Pancreas (tissue), 10 donors: ENCODE results near the gene ROR1. TPM values are rescaled to one million over a fixed set of nuclear protein-coding genes. Genes with fewer than 3 reads are reported as not detected.
"Not testable (repeated sequence)": the region's sequence is repeated elsewhere in the genome, so short reads cannot be mapped to it uniquely, and the experiment has no call there.

Experiments used
- ATAC-seq, 4 donors: fragments of 200-7000 bp; cut with Tn5 transposase; one replicate each; pipeline versions ENCODE4 v1.8.0 to v1.9.1; 2020; ENCODE audit warnings: mild to moderate bottlenecking in 4 of 4, moderate library complexity in 4 of 4
- DNase-seq, 6 donors: peaks; one replicate each; pipeline ENCODE4 v3.0.0-alpha.2; 2020
- FAIRE-seq: peaks from 2 replicates; lab custom pipeline; 2012; peaks lifted over from hg19 to GRCh38; lab: Jason Lieb, UNC
- H3K27ac ChIP-seq, 4 donors: fragments of 200-600 bp; sonication (generic); 1 replicate in 3 of 4; 2 replicates in 1 of 4; pipeline versions ENCODE4 v1.5.0 to v1.8.0; 2020
- H3K27me3 ChIP-seq, 4 donors: fragments of 200-600 bp; one replicate each; pipeline ENCODE4 v1.8.0; 2021
- H3K36me3 ChIP-seq, 3 donors: fragments of 200-600 bp; sonication (generic) in 1 of 3; one replicate each; pipeline versions ENCODE4 v1.5.0 to v1.8.0; 2020 to 2021
- H3K4me1 ChIP-seq, 3 donors: fragments of 200-600 bp; one replicate each; pipeline ENCODE4 v1.8.0; 2021
- H3K4me3 ChIP-seq, 4 donors: fragments of 200-600 bp; sonication (generic) in 2 of 4; one replicate each; pipeline versions ENCODE4 v1.5.0 to v1.8.0; 2020 to 2021
- H3K9me3 ChIP-seq, 4 donors: fragments of 200-600 bp; one replicate each; pipeline ENCODE4 v1.8.0; 2021
- WGBS, 2 donors: extraction: QIAGEN DNeasy Blood & Tissue Kit; methylation state at CpG; one replicate each; pipeline ENCODE4 v1.1.7; 2013; 5-methylcytosine and 5-hydroxymethylcytosine counted together
- intact Hi-C, 3 donors: fragments of 100-400 bp; cut with DNase I; formaldehyde crosslinking; loops; one replicate each; pipeline versions ENCODE4 v1.11.1 to v1.14.2; 2022
- polyA plus RNA-seq, 2 donors: library from polyadenylated mRNA; stranded (reverse); fragments of 200-250 nt; gene quantifications; one replicate each; pipeline ENCODE4 v1.2.3, GENCODE V29; 2013
- total RNA-seq, 6 donors: library from RNA; stranded (reverse); fragmentation: NEBNext Ultra II Directional in 4 of 6; extraction: Animal tissue kit (Norgen Biotek cat#: 25700) in 4 of 6; gene quantifications; one replicate each; pipeline versions ENCODE4 v1.2.1 to v1.2.4, GENCODE V29; 2021 to 2023
- TF ChIP-seq, protein P1 (sequence below), 4 donors: fragments of 200-600 bp; sonication (generic) in 3 of 4; IDR thresholded peaks; one replicate each; pipeline versions ENCODE4 v1.5.0 to v1.8.0; 2021; ENCODE audit warnings: antibody characterized with exemption in 4 of 4
- donor health status: healthy with polysubstance abuse.
- donor health status: DM: no; HTN: no; CAD: no; lungs with moderate emphysema.
- donor health status: DM: no; HTN: no; CAD: no.
- donor health status: control.
- donor health status: control.
- donor health status: Bipolar disorder and iron deficiency.
- donor health status: DM: yes; HTN: yes; CAD: no.
- donor health status: DM: no; HTN: no; CAD: no.
- donor health status: DM: no; HTN: no; CAD: no.
- donor health status: DM: yes; HTN: yes; CAD: no.

Gene ROR1
- total and polyA plus RNA-seq, 8 donors, result 1.3 to 18.5 (median 7.3) TPM

DNA sequence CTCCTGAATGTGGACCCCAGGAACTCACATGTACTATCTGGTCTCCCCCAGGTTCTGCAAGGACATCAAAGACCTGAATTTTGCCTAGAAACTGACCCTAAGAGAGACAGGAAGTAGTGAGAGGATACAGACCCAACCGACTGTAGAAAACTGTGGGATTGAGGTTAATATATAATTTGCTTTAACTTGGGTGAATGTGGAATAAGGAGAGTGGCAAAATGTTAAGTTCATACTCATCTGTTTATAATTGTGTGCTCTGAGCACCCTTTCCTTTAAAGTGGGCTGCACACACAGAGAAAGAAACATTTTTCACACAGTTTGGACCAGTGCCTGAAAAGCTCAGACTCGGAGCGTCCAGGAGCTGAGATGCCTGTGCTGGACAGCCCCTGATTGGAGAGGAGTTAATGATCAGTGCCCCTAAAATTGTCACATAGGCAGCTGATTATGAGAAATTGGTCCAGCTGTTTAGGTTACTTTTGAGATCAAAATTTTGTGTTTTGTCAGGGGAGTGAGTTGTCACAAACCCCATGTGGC is 37.2 kb downstream of the ROR1 start:
- Histone ChIP-seq H3K27ac (no peak overlapping the region), H3K27me3 (no peaks in the 10 kb centered on the region), H3K4me3 (no peak overlapping the region), H3K36me3 (no peaks in the 10 kb centered on the region), H3K9me3 (no peaks in the 10 kb centered on the region), H3K4me1 (peaks cover 11 to 17% (median 12%) of the 10 kb centered on the region in 3 donors)
- intact Hi-C loops, result no loop called here
- TF ChIP-seq, protein P1, sequence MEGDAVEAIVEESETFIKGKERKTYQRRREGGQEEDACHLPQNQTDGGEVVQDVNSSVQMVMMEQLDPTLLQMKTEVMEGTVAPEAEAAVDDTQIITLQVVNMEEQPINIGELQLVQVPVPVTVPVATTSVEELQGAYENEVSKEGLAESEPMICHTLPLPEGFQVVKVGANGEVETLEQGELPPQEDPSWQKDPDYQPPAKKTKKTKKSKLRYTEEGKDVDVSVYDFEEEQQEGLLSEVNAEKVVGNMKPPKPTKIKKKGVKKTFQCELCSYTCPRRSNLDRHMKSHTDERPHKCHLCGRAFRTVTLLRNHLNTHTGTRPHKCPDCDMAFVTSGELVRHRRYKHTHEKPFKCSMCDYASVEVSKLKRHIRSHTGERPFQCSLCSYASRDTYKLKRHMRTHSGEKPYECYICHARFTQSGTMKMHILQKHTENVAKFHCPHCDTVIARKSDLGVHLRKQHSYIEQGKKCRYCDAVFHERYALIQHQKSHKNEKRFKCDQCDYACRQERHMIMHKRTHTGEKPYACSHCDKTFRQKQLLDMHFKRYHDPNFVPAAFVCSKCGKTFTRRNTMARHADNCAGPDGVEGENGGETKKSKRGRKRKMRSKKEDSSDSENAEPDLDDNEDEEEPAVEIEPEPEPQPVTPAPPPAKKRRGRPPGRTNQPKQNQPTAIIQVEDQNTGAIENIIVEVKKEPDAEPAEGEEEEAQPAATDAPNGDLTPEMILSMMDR (IDR thresholded peaks at IDR 0.05), result no peak
- DNase-seq, result no peak
- 53 to 62% methylated on average over 3 of the region's 3 CpGs for WGBS, 2 donors
- ATAC-seq, result peak in 1 of 4 donors; percentile 10
- no peak for FAIRE-seq

DNA sequence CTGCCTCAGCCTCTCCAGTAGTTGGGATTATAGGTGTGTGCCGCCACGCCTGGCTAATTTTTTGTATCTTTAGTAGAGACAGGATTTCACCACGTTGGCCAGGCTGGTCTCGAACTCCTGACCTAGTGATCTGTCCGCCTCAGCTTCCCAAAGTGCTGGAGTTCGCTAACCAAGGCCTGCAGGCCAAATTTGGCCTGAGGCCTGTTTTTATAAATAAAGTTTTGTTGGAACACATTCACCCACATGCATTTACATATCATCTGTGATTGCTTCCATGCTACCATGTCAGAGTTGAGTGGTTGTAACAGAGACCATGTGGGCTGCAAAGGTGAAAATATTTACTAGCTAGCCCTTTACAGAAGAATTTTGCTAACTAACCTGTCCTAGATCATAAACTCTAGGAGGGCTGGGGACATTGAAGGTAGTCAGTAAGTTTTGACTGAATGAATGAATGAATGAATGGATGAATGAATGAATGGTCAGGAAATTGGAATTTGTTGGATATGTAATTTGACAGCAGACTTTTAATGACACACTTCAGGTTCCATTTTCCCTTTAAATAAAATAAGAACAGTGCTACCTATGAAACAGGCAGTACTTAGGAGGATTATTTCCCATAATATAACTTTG is 38.4 kb downstream of the ROR1 start:
- H3K27me3 ChIP-seq, result no peaks in the 10 kb centered on the region
- H3K4me1 ChIP-seq, result peaks cover 11 to 21% (median 19%) of the 10 kb centered on the region in 3 donors
- no peak overlapping the region for H3K4me3 ChIP-seq
- no peaks in the 10 kb centered on the region for H3K9me3 ChIP-seq
- intact Hi-C loops, result no loop called here
- TF ChIP-seq, protein P1 (IDR thresholded peaks at IDR 0.05), result no peak
- H3K36me3 ChIP-seq, result no peaks in the 10 kb centered on the region
- H3K27ac ChIP-seq, result no peak overlapping the region
- DNase-seq, result no peak
- 97% methylated on average over 6 of the region's 6 CpGs for WGBS, 2 donors
- FAIRE-seq, result no peak
- no peak for ATAC-seq

DNA sequence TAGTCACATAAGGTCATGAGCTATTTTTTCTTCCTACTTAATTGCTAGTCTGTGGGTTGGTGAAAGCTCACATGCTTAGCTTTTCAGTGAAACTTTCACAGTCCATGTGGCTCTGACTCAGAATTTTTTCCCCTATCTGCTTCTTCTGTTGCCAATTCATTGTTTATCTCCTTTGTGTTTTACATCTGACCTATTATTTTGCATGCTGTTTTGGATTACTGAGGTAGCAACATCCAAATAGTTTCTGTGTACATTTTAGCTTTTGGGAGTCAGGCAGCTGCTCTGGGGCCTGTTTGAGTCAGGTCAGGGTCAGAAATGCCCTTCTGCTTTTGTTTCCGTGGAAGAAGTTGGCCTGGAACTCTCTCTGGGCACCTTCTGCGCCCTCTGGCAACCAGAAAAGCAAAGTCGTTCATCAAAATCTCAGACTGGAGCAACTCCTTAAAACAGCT is 40.0 kb downstream of the ROR1 start:
- Histone ChIP-seq H3K27ac (peak overlapping the region in 2 of 4 donors; percentile 27 to 61), H3K36me3 (no peaks in the 10 kb centered on the region), H3K27me3 (no peaks in the 10 kb centered on the region), H3K4me1 (peaks cover 11 to 27% (median 19%) of the 10 kb centered on the region in 3 donors), H3K9me3 (no peaks in the 10 kb centered on the region), H3K4me3 (no peak overlapping the region)
- FAIRE-seq, result no peak
- intact Hi-C loops, result no loop called here
- peak; percentile 45 to 67 (median 59) for ATAC-seq
- peak in 1 of 6 donors; percentile 34 for DNase-seq
- WGBS, 2 donors, result 21 to 23% methylated on average over 3 of the region's 3 CpGs
- TF ChIP-seq, protein P1 (IDR thresholded peaks at IDR 0.05), result no peak

DNA sequence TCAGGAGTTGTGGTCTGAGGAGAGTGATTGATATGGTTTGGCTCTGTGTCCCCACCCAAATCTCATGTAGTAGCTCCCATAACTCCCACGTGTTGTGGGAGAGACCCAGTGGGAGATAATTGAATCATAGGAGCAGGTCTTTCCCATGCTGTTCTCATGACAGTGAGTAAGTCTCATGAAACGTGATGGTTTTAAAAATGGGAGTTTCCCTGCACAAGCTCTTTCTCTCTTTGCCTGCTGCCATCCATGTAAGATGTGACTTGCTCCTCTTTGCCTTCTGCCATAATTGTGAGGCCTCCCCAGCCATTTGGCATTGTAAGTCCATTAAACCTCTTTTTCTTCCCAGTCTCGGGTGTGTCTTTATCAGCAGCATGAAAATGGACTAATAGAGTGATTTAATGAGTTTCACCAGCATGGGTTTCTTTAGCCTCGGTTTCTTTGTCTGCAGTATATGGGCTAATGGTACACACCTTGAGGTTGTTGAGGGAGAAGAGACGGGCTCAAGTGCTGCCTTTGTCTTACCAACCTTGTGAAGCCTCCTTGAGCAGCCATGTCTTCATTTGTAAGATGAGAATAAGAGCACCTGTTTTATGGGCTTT is 42.5 kb downstream of the ROR1 start:
- Histone ChIP-seq H3K27ac (peak overlapping the region in 2 of 4 donors; percentile 39 to 52), H3K4me1 (peaks cover 11 to 31% (median 19%) of the 10 kb centered on the region in 3 donors)
- H3K4me3 ChIP-seq, DNase-seq, H3K9me3 ChIP-seq, intact Hi-C loops, FAIRE-seq, ATAC-seq, H3K36me3 ChIP-seq, H3K27me3 ChIP-seq: not testable (repeated sequence)
- 91 to 95% methylated on average over 5 of the region's 5 CpGs for WGBS, 2 donors

DNA sequence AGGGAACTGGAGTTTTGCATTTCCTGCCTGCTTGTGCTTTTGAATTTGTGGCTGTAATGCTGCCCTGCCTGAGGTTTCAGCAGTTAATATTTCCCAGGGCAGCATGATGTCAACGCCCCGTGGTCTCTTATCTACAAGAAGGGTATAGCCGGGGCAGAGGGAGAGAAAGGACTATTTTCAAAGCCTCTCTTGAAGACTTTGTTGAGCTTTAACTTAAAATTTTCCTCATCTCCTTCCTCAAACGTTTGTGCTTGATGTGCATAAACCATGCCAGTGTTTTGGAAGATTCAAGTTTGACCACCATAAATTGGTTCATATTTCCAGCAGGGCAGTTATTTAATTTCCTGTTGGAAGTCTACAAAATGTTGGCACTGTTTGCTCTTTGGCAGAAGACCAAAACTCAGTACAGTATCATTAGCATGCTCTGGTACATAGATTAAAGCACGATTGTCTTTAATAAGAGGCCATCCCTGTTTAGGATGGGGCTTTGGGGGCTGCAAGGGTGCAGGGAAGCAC is 43.4 kb downstream of the ROR1 start:
- peak overlapping the region in 2 of 4 donors; percentile 39 to 52 for H3K27ac ChIP-seq
- no peaks in the 10 kb centered on the region for H3K36me3 ChIP-seq
- H3K4me1 ChIP-seq, result peaks cover 11 to 33% (median 19%) of the 10 kb centered on the region in 3 donors
- TF ChIP-seq, protein P1 (IDR thresholded peaks at IDR 0.05), result no peak
- peak; percentile 62 to 85 (median 80) for ATAC-seq
- FAIRE-seq, result no peak
- no peaks in the 10 kb centered on the region for H3K9me3 ChIP-seq
- intact Hi-C loops, result no loop called here
- H3K27me3 ChIP-seq, result no peaks in the 10 kb centered on the region
- DNase-seq, result peak in 2 of 6 donors; percentile 29
- H3K4me3 ChIP-seq, result no peak overlapping the region
- WGBS, 2 donors, result 3 to 4% methylated on average over 5 of the region's 5 CpGs
